ENCODE results near the gene RASL12.
"Not testable (repeated sequence)": the region's sequence is repeated elsewhere in the genome, so short reads cannot be mapped to it uniquely, and the experiment has no call there.

DNA sequence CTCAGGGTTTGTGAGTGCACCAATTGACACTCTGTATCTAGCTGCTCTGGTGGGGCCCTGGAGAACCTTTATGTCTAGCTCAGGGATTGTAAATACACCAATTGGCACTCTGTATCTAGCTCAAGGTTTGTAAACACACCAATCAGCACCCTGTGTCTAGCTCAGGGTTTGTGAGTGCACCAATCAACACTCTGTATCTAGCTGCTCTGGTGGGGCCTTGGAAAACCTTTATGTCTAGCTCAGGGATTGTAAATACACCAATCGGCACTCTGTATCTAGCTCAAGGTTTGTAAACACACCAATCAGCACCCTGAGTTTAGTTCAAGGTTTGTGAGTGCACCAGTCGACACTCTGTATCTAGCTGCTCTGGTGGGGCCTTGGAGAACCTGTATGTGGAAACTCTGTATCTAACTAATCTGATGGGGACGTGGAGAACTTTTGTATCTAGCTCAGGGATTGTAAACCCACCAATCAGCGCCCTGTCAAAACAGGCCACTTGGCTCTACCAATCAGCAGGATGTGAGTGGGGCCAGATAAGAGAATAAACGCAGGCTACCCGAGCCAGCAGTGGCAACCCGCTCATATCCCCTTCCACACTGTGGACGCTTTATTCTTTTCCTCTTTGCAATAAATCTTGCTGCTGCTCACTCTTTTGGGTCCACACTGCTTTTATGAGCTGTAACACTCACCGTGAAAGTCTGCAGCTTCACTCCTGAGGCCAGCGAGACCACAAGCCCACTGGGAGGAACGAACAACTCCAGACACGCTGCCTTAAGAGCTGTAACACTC, 8.0 kb upstream of the RASL12 start:
- TF ChIP-seq, protein P1, sequence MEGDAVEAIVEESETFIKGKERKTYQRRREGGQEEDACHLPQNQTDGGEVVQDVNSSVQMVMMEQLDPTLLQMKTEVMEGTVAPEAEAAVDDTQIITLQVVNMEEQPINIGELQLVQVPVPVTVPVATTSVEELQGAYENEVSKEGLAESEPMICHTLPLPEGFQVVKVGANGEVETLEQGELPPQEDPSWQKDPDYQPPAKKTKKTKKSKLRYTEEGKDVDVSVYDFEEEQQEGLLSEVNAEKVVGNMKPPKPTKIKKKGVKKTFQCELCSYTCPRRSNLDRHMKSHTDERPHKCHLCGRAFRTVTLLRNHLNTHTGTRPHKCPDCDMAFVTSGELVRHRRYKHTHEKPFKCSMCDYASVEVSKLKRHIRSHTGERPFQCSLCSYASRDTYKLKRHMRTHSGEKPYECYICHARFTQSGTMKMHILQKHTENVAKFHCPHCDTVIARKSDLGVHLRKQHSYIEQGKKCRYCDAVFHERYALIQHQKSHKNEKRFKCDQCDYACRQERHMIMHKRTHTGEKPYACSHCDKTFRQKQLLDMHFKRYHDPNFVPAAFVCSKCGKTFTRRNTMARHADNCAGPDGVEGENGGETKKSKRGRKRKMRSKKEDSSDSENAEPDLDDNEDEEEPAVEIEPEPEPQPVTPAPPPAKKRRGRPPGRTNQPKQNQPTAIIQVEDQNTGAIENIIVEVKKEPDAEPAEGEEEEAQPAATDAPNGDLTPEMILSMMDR (IDR thresholded peaks at IDR 0.05): not testable (repeated sequence)
- not testable (repeated sequence) for TF ChIP-seq POLR2A, EP300 (IDR thresholded peaks at IDR 0.05)
